Skeletal muscle cell (primary cell): Measurements from ENCODE around the gene SYCP2L.
"Not testable (repeated sequence)": the region's sequence is repeated elsewhere in the genome, so short reads cannot be mapped to it uniquely, and the experiment has no call there.

Source experiments
- DNase-seq: peaks from one replicate; pipeline ENCODE4 v3.0.0-alpha.2; 2010; ENCODE audit warnings: low read depth
- H3K4me3 ChIP-seq: 2 replicates; pipeline ENCODE4 v1.5.1; 2011; ENCODE audit warnings: low read depth, mild to moderate bottlenecking, control low read depth, low read length, moderate library complexity

SYCP2L gene

DNA sequence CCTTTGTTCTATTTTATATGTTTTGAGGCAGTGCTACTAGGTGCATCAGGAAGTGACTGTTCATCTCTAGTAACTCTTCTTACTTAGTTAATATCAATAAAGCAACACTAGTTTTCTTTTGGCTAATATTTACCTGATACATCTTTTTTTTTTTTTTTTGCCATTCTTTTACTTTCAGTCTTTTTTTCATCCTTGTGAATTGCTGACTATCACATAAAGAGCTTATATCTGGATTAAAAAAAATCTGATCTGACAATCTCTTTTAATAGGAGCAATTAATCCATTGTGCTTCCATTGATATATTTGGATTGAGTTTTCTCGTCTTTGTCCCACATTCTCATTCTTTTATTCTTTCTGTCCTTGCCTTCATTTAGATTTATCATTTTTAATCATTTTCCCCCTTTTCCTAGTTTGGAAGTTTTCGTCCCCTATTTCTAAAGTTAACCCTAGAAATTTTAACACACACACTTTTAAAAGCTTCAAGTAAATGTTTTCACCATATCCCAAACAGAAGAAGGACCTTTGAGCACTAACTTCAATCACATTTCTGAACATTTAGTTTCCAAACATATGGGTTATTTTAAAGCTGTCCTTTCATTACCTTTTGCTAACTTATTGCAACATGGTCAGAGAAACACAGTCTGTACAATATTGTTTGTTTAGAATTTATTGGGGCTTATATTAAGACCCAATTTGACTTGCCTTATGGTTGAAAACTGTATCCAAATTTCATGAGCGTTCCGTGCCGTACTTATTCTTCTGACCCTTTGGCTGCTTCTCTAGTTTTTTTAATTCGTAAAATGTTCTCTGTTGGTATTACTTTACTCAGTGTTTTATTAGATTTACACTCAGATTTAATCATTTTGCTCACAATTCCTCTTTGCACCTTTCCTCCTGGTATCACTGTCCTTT lies 63.0 kb downstream of the SYCP2L start:
- no peak overlapping the region for H3K4me3 ChIP-seq
- no peak for DNase-seq

- H3K4me3 ChIP-seq = no peak overlapping the region
- DNase-seq = peak; percentile 39
Observed at GRCh38 chr6:10951675-10952282, 64.9 kb downstream of the SYCP2L start.

DNA sequence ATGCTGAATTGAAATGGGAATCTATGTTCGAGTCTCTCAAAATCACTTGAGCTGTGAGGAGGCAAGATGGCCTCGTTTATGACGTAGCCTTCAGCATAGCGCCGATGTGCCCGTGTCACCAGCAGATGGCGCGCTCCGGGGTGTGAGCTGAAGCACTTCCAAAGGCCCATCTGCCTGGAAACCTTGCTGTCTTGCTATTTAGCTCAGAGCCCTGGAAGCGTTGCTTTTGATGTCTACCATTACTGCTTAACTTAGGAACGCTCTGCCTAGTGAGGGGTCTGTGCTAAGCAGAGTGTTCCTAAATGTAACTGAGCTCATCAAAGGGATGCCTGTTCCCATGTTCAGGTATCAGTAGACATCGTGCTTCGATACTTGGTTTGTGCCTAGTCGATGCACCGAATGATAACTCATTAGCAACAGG lies 67.7 kb downstream of the SYCP2L start:
- DNase-seq = peak; percentile 32
- no peak overlapping the region for H3K4me3 ChIP-seq

DNA sequence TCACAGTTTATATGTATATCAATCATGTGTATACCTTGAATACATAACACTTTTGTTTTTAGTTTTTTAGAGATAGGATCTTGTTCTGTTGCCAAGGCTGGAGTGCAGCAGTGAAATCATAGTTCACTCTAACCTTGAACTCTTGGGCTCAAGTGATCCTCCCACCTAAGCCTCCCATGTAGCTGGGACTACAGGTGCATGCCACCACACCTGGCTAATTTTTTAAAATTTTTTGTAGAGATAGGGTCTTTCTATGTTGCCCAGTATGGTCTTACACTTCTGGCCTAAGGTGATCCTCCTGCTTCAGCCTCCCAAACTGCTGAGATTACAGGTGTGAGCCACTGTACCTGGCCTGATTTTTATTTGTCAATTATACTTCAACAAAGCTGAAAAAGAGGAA lies 69.9 kb downstream of the SYCP2L start:
- no peak overlapping the region for H3K4me3 ChIP-seq
- DNase-seq = no peak

GRCh38 chr6:10957414-10957886 lies 70.6 kb downstream of the SYCP2L start:
- no peak for DNase-seq
- H3K4me3 ChIP-seq = no peak overlapping the region

DNA sequence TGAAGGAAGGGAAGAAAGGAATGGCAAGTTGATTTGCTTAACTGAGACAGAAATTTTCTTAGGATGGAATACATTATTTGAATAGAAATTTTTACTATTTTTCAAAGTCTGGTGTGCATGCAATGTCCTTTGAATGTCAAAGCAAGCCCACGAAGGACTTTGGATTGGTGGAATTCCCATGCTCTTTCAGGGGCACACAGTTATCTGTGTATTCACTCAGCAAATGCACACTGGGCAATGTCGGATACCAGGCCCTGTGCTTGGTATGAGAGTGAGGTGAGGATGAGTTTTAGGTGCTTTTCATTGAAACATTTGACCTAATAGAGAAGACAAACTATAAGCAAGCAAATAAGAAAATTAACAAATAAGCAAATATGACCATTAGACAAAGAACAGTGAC lies 73.3 kb downstream of the SYCP2L start:
- no peak for DNase-seq

GRCh38 chr6:10961837-10962236 lies 75.0 kb downstream of the SYCP2L start:
- no peak for DNase-seq
- H3K4me3 ChIP-seq = no peak overlapping the region

More for the DNA sequence above, 73.3 kb downstream of the SYCP2L start:
- no peak overlapping the region for H3K4me3 ChIP-seq

GRCh38 chr6:10962673-10963072 lies 75.8 kb downstream of the SYCP2L start:
- H3K4me3 ChIP-seq = no peak overlapping the region
- DNase-seq = peak; percentile 44

GRCh38 chr6:10963113-10963512 lies 76.3 kb downstream of the SYCP2L start:
- H3K4me3 ChIP-seq = no peak overlapping the region
- DNase-seq = no peak

GRCh38 chr6:10964684-10965083 lies 77.8 kb downstream of the SYCP2L start:
- no peak overlapping the region for H3K4me3 ChIP-seq
- DNase-seq = no peak

DNA sequence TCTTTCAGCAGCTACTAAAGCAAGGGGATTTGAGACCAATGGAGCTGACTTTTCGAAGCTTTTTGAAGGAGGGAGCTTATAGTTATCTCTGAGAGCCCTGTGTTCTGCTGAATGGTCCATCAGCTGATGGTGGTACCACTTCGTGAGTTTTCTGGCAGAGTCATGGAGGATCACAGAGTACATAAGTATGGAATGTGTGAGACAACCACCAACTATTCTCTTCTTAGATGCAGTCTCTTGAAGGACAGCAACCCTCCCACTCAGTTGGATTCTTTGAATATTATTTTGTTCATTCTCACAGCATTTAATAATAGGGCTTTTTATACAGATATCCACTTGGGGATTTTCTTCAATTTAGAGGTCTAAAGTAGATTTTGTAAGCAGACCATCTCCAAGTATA lies 81.9 kb downstream of the SYCP2L start:
- DNase-seq = peak; percentile 31
- H3K4me3 ChIP-seq = no peak overlapping the region

- no peak for DNase-seq
- no peak overlapping the region for H3K4me3 ChIP-seq
Observed at GRCh38 chr6:10970731-10971130, 83.9 kb downstream of the SYCP2L start.

DNA sequence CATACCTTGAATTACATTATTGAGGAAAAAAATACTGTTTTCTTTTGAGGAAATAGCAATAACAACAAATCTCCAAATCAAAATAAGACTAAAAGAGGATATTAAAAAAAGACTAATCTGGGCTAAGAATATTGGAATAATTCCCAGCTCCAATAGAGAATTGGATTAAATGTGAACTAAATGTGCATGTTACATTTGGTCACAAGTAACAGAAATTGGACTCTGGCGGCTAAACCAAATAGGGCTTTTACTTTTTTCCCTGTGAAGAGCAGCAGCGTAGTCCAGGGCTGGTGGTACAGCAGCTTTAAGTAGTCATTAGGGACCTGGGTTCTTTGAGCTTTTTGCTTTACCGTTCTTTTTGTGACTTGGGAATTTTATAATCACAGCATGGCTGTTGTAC lies 85.3 kb downstream of the SYCP2L start:
- DNase-seq = no peak
- H3K4me3 ChIP-seq = no peak overlapping the region

- no peak overlapping the region for H3K4me3 ChIP-seq
- DNase-seq = no peak
Observed at GRCh38 chr6:10976571-10976970, 89.7 kb downstream of the SYCP2L start.

DNA sequence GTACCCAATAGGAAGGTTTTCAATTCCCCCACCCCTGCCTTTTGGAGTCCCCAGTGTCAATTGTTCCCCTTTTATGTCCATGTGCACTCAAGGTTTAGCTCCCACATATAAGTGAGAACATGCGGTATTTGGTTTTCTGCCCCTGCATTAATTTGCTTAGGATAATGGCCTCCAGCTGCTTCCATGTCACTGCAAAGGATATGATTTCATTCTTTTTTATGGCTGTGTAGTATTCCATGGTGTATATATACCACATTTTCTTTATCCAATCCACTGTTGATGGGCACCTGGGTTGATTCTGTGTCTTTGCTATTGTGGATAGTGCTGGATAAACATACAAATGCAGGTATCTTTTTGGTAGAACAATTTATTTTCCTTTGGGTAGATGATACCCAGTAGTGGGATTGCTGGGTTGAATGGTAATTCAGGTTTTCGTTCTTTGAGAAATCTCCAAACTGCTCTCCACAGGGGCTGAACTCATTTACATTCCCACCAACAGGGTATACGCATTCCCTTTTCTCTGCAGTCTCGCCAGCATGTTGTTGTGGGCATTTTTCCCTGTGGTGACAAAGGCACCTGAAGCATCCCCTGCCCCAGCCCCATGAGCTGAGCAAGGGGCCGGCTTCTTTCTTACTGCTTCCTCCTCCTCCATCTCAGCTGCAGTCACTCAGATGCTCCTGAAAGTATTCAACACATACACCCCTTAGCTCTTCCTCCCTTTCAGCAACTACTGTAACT lies 90.5 kb downstream of the SYCP2L start:
- no peak for DNase-seq
- no peak overlapping the region for H3K4me3 ChIP-seq

GRCh38 chr6:10979603-10980002 lies 92.8 kb downstream of the SYCP2L start:
- no peak overlapping the region for H3K4me3 ChIP-seq

GRCh38 chr6:10981409-10981808 lies 94.6 kb downstream of the SYCP2L start:
- DNase-seq = no peak
- no peak overlapping the region for H3K4me3 ChIP-seq

More at GRCh38 chr6:10979603-10980002, 92.8 kb downstream of the SYCP2L start:
- DNase-seq = no peak

- DNase-seq = not testable (repeated sequence)
Observed at GRCh38 chr6:10984959-10985358, 98.1 kb downstream of the SYCP2L start.

GRCh38 chr6:10989587-10989986 lies 102.7 kb downstream of the SYCP2L start:
- H3K4me3 ChIP-seq = no peak overlapping the region
- no peak for DNase-seq

More at GRCh38 chr6:10984959-10985358, 98.1 kb downstream of the SYCP2L start:
- not testable (repeated sequence) for H3K4me3 ChIP-seq

DNA sequence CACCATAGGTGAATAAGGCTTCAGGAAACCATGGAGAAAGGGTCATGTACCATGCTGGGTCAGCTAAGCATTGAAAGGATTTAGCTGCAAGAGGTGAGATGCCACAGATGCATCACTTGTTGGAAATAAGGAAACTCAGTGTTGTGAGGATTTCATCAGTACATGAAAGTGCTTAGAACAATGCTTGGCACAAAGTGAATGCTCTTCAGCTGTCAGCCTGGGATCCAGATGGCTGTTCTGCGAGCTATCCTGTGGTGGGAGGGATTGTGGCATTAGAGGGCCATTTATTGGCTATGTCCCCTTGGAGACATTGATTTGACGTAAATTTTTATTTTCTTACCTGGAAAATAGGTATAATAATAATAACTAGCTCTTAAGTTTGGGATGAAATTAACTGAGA lies 104.3 kb downstream of the SYCP2L start:
- H3K4me3 ChIP-seq = no peak overlapping the region
- DNase-seq = no peak
